Brain microvascular endothelial cell (primary cell): ENCODE data around the gene ABCA2.

ENCODE experiments used
- DNase-seq: peaks from one replicate; pipeline ENCODE4 v3.0.0-alpha.2; 2020
- H3K27ac ChIP-seq: fragments of 250-450 bp; sonication (Bioruptor Pico); 2 replicates; pipeline ENCODE4 v1.5.1; 2020; ENCODE audit warnings: mild to moderate bottlenecking, moderate library complexity
- H3K27me3 ChIP-seq: fragments of 250-450 bp; sonication (Bioruptor Pico); replicated peaks from 2 replicates; pipeline ENCODE4 v1.5.1; 2020; ENCODE audit warnings: mild to moderate bottlenecking
- H3K36me3 ChIP-seq: fragments of 250-450 bp; sonication (Bioruptor Pico); replicated peaks from 2 replicates; pipeline ENCODE4 v1.5.1; 2020; ENCODE audit warnings: mild to moderate bottlenecking
- H3K4me3 ChIP-seq: 2 replicates; pipeline ENCODE4 v1.5.1; 2011; ENCODE audit warnings: low read depth, mild to moderate bottlenecking, control low read depth, low read length, moderate library complexity
- CTCF ChIP-seq: IDR thresholded peaks from 2 replicates; pipeline ENCODE4 v1.5.1; 2011; ENCODE audit warnings: low read depth, mild to moderate bottlenecking, moderate library complexity, low read length, control low read depth, inconsistent platforms; ENCODE audit errors: missing control alignments
- in situ Hi-C: cut with HindIII; loops from 2 replicates; pipeline ENCODE4 v1.10.0; 2017; ENCODE audit warnings: low sequenced_read_pairs, low pct_ligation_motif_present

Gene ABCA2

DNA sequence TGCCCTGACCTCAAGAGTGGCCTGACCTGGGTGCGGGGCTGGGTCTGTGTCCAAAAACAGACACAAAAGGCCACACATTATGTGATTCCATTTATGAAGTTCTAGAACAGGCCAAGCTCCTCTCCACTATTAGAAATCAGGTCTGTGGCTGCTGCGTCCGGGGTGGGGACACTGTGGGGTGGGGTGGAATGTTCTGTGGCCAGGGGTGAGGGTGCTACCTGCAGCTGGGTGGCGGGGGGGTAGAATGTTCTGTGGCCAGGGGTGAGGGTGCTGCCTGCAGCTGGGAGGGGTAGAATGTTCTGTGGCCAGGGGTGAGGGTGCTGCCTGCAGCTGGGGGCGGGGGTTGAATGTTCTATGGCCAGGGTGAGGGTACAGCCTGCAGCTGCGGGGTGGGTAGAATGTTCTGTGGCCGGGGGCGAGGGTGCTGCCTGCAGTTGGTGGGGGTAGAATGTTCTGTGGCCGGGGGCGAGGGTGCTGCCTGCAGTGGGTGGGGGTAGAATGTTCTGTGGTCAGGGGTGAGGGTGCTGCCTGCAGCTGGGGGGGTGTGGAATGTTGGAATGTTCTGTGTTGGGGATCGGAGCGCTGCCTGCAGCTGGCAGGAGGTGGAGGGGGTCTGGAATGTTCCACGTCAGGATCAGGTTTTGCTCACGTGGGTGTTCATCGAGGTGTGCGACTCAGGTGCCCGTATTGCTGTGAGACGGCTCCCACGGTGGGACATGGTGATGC lies 67.7 kb downstream of the ABCA2 start:
- Histone ChIP-seq H3K4me3 (no peak overlapping the region), H3K36me3 (no peaks in the 10 kb centered on the region), H3K27me3 (no peaks in the 10 kb centered on the region), H3K27ac (no peak overlapping the region)
- no peak for DNase-seq
- TF ChIP-seq CTCF, result no peak
- in situ Hi-C loops, result no loop called here

DNA sequence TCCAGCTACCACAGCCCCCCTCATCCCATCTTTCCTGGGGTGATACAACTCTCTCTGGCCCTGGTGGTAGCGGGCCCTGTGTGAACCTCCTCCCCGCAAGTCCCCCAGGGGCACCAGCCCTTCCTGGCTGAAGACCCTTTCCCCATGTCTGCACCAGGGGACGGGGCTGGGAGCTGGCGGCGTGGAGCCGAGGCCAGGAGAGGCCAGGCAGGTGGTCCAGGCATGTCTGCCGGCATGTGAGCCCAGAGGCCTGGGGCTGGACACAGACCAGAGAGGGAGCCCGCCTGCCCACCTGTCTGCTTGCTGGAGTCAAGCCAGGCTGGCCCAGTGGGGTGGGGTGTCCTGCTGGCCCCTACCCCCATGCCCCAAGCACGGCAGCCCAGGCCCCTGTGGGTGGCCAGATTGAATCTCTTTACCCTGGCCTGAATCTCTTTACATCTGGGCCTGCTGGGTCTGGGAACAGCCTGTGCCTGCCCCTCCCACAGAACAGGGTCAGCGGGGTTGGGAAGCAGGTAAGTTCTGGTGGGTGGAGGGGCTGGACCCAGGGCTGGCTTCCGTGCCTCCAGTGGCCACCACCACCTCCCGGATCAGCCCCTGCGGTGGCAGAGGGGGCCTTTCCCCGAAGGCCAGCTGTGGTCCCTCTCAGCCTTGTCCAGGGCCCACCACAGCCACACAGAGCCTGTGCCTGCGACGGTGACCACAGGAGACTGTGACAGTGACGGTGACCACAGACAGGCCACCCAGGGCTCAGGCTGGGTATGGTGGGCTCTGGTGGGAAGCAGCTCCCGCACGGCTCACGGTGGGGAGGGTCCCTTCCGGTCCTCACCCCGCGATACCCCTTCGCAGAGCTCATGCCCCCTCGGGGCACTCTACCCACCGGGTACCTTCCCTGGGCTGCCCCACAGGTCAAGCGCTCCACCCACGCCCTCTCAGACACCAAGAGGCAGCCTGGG lies 68.9 kb downstream of the ABCA2 start:
- no peak for TF ChIP-seq CTCF
- Histone ChIP-seq H3K27ac (no peak overlapping the region), H3K36me3 (no peaks in the 10 kb centered on the region), H3K4me3 (no peak overlapping the region), H3K27me3 (no peaks in the 10 kb centered on the region)
- no peak for DNase-seq
- in situ Hi-C loops, result no loop called here

DNA sequence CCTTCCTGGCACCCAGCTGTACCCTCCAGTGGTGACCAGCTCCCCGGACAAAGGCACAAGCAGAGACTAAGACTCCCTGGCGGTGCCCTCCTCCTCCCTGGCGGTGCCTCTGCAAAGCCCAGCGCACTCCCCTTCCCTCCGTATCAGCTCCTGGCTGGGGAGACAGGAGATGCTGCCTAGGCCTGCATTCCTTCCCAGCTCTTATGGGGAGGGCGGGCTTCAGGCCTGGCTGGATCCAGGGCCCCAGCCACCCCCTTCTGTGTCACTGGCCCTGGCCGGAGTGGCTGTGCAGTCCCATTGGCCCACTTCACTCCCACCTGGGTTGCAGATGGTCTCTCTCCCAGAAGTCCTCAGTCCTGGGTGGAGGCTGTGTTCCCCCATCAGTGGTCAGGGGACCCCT lies 69.6 kb downstream of the ABCA2 start:
- no peak for TF ChIP-seq CTCF
- no peak overlapping the region for H3K27ac ChIP-seq
- in situ Hi-C loops, result no loop called here
- no peak overlapping the region for H3K4me3 ChIP-seq
- H3K36me3 ChIP-seq, result no peaks in the 10 kb centered on the region
- H3K27me3 ChIP-seq, result no peaks in the 10 kb centered on the region
- no peak for DNase-seq

GRCh38 chr9:136957901-136958300 lies 70.1 kb downstream of the ABCA2 start:
- Histone ChIP-seq H3K27ac (no peak overlapping the region), H3K4me3 (no peak overlapping the region), H3K27me3 (no peaks in the 10 kb centered on the region), H3K36me3 (no peaks in the 10 kb centered on the region)
- in situ Hi-C loops, result no loop called here
- DNase-seq, result no peak
- no peak for TF ChIP-seq CTCF

DNA sequence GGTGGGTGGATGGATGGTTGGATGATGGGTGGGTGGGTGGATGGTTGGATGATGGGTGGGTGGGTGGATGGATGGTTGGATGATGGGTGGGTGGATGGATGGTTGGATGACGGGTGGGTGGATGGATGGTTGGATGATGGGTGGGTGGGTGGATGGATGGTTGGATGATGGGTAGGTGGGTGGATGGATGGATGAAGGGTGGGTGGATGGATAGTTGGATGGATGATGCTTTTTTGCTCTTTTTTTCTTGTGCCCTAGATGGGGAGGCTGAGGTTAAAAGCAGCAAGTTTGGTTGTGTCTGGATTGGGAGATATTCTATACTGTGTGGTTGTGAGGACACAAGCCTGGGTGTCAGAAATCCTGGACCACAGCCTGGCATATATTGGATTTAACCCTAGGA lies 70.6 kb downstream of the ABCA2 start:
- Histone ChIP-seq H3K36me3 (no peaks in the 10 kb centered on the region), H3K27me3 (no peaks in the 10 kb centered on the region), H3K4me3 (no peak overlapping the region), H3K27ac (no peak overlapping the region)
- DNase-seq, result no peak
- in situ Hi-C loops, result no loop called here
- no peak for TF ChIP-seq CTCF
